ENCODE data around the gene DNASE1L2.

DNASE1L2 gene

GRCh38 chr16:2231016-2231931 is 5.0 kb upstream of the DNASE1L2 start:
- TF ChIP-seq, protein P1, sequence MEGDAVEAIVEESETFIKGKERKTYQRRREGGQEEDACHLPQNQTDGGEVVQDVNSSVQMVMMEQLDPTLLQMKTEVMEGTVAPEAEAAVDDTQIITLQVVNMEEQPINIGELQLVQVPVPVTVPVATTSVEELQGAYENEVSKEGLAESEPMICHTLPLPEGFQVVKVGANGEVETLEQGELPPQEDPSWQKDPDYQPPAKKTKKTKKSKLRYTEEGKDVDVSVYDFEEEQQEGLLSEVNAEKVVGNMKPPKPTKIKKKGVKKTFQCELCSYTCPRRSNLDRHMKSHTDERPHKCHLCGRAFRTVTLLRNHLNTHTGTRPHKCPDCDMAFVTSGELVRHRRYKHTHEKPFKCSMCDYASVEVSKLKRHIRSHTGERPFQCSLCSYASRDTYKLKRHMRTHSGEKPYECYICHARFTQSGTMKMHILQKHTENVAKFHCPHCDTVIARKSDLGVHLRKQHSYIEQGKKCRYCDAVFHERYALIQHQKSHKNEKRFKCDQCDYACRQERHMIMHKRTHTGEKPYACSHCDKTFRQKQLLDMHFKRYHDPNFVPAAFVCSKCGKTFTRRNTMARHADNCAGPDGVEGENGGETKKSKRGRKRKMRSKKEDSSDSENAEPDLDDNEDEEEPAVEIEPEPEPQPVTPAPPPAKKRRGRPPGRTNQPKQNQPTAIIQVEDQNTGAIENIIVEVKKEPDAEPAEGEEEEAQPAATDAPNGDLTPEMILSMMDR (IDR thresholded peaks at IDR 0.05; ENCODE audit: control insufficient read depth, extremely low read depth, insufficient read depth): no peak
- DNase-seq (ENCODE audit: low read depth): no peak
- no peak overlapping the region for H3K4me3 ChIP-seq (ENCODE audit: low read depth, low read length)

DNA sequence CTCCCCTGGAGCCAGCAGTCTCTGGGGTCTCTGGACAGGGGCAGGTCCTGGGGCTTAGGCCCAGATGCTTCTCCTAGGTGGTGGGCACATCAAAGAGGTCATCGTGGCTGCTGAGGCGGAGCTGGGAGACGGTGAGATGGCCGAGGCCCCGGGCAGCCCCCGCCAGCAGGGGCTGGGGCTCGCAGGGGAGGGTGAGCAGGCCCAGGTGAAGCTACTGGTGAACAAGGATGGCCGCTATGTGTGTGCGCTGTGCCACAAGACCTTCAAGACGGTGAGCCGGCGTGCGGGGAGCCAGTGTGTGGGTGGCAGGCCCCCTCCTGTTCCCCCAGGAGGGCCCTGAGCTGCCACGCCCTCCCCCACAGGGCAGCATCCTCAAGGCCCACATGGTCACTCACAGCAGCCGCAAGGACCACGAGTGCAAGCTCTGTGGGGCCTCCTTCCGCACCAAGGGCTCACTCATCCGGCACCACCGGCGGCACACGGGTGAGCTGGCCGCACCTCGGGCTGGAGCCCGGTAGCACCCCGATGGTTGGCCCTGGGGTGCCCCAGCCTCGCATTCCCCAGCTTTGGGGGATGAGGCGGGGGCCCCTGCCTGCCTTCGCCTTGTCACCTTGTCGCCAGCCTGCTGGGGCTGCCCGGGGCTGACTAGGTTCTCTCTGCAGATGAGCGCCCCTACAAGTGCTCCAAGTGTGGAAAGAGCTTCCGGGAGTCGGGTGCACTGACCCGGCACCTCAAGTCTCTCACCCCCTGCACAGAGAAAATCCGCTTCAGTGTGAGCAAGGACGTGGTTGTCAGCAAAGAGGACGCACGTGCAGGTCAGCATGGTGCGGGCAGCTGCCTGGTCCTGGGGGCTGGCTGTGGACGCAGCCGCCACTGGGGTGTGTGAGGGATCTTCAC is 3.9 kb upstream of the DNASE1L2 start:
- DNase-seq (ENCODE audit: low read depth): no peak
- no peak overlapping the region for H3K4me3 ChIP-seq (ENCODE audit: low read depth, low read length)
- TF ChIP-seq, protein P1 (IDR thresholded peaks at IDR 0.05; ENCODE audit: control insufficient read depth, extremely low read depth, insufficient read depth): no peak

DNA sequence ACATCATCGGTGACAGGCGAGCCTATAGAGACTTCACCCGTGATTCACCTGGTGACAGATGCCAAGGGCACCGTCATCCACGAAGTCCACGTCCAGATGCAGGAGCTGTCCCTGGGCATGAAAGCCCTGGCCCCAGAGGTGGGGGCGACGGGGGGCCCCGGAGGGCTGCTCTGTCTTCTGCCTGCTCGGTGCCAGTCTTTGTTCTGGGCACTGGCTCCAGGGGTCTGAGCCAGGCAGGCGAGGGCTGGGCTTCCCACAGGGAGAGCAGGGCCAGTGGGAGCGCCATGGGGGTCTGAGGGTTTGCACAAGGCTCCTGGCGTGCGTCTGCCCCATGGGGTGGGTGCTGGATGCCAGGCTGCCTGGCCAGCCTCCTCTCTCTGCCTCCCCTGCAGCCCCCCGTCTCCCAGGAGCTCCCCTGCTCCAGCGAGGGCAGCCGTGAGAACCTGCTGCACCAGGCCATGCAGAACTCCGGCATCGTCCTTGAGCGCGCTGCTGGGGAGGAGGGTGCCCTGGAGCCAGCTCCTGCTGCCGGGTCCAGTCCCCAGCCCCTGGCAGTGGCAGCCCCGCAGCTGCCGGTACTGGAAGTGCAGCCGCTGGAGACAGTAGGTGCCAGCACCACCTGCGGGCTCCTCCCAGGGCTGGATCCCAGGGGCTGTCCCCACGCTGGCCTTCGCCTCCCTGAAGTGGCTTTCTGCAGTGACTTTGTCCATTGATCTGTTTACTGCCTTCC is 3.0 kb upstream of the DNASE1L2 start:
- no peak overlapping the region for H3K4me3 ChIP-seq (ENCODE audit: low read depth, low read length)
- TF ChIP-seq, protein P1 (IDR thresholded peaks at IDR 0.05; ENCODE audit: control insufficient read depth, extremely low read depth, insufficient read depth): no peak
- DNase-seq (ENCODE audit: low read depth): no peak

GRCh38 chr16:2233872-2234812 is 2.1 kb upstream of the DNASE1L2 start:
- no peak for DNase-seq (ENCODE audit: low read depth)
- H3K4me3 ChIP-seq (ENCODE audit: low read depth, low read length): no peak overlapping the region
- TF ChIP-seq, protein P1 (IDR thresholded peaks at IDR 0.05; ENCODE audit: control insufficient read depth, extremely low read depth, insufficient read depth): no peak

- no peak for DNase-seq (ENCODE audit: low read depth)
- TF ChIP-seq, protein P1 (IDR thresholded peaks at IDR 0.05; ENCODE audit: control insufficient read depth, extremely low read depth, insufficient read depth): no peak
- H3K4me3 ChIP-seq (ENCODE audit: low read depth, low read length): no peak overlapping the region
Observed at GRCh38 chr16:2234813-2235170, 1.5 kb upstream of the DNASE1L2 start.
